ENCODE results near the gene SUSD5. TPM values are rescaled to one million over a fixed set of nuclear protein-coding genes. Genes with fewer than 3 reads are reported as not detected.

SUSD5 gene
- total and polyA plus RNA-seq, 7 experiments from 2014 or later, result 0.25 TPM; not detected in 6

- Histone ChIP-seq H3K9me3 (ENCODE audit: control insufficient read depth in 2 of 3, low read length in 3 of 3) (no peaks in the 10 kb centered on the region), H3K36me3 (ENCODE audit: control insufficient read depth in 2 of 3, insufficient read depth in 3 of 3, low read length in 3 of 3) (no peaks in the 10 kb centered on the region), H3K27ac (ENCODE audit: low read depth, low read length) (no peak overlapping the region), H3K4me3 (ENCODE audit: low read length) (no peak overlapping the region), H3K27me3 (ENCODE audit: control insufficient read depth in 2 of 2, insufficient read depth in 2 of 2, low read length in 2 of 2) (no peaks in the 10 kb centered on the region), H3K4me1 (ENCODE audit: control insufficient read depth in 2 of 2, insufficient read depth in 2 of 2, low read length in 2 of 2) (no peaks in the 10 kb centered on the region)
- H3K4me3 Mint-ChIP-seq, result no peak overlapping the region
- peaks cover 0 to 21% (median 4%) of the 10 kb centered on the region in 11 donors for H3K9me3 Mint-ChIP-seq
- intact Hi-C loops (cut with micrococcal nuclease), result no loop called here
- ChIA-PET POLR2A (no interaction called here), CTCF (no interaction called here)
- no peak for ATAC-seq
- peaks cover 25 to 39% (median 27%) of the 10 kb centered on the region in 5 donors for H3K27me3 Mint-ChIP-seq
- DNase-seq, result no peak
- H3K4me1 Mint-ChIP-seq, result no peaks in the 10 kb centered on the region
- H3K36me3 Mint-ChIP-seq, result peaks cover 0 to 4% (median 0%) of the 10 kb centered on the region in 5 donors
- no peak overlapping the region for H3K27ac Mint-ChIP-seq
These were observed 18.8 kb upstream of the SUSD5 start for GRCh38 chr3:33237439-33237838.

GRCh38 chr3:33236005-33236404 lies 17.4 kb upstream of the SUSD5 start:
- Histone ChIP-seq H3K27me3 (ENCODE audit: control insufficient read depth in 2 of 2, insufficient read depth in 2 of 2, low read length in 2 of 2) (no peaks in the 10 kb centered on the region), H3K9me3 (ENCODE audit: control insufficient read depth in 2 of 3, low read length in 3 of 3) (no peaks in the 10 kb centered on the region), H3K27ac (ENCODE audit: low read depth, low read length) (no peak overlapping the region), H3K4me1 (ENCODE audit: control insufficient read depth in 2 of 2, insufficient read depth in 2 of 2, low read length in 2 of 2) (no peaks in the 10 kb centered on the region), H3K36me3 (ENCODE audit: control insufficient read depth in 2 of 3, insufficient read depth in 3 of 3, low read length in 3 of 3) (no peaks in the 10 kb centered on the region), H3K4me3 (ENCODE audit: low read length) (no peak overlapping the region)
- Mint-ChIP-seq H3K36me3 (peaks cover 0 to 4% (median 0%) of the 10 kb centered on the region in 5 donors), H3K27ac (no peak overlapping the region), H3K4me1 (no peaks in the 10 kb centered on the region), H3K9me3 (peaks cover 0 to 21% (median 4%) of the 10 kb centered on the region in 11 donors), H3K4me3 (peak overlapping the region in 1 of 10 donors; percentile 3), H3K27me3 (peaks cover 23 to 36% (median 26%) of the 10 kb centered on the region in 5 donors)
- DNase-seq (no peak), ATAC-seq (no peak)
- ChIA-PET CTCF (no interaction called here), POLR2A (no interaction called here)
- intact Hi-C loops (cut with micrococcal nuclease), result no loop called here

- CTCF ChIA-PET, result no interaction called here
- H3K4me3 Mint-ChIP-seq, result no peak overlapping the region
- H3K27me3 Mint-ChIP-seq, result peaks cover 6 to 35% (median 26%) of the 10 kb centered on the region in 5 donors
These were observed 15.3 kb upstream of the SUSD5 start for GRCh38 chr3:33233884-33234283.

GRCh38 chr3:33231756-33232465 lies 13.3 kb upstream of the SUSD5 start:
- DNase-seq, result no peak
- H3K4me1 ChIP-seq (ENCODE audit: control insufficient read depth in 2 of 2, insufficient read depth in 2 of 2, low read length in 2 of 2), result no peaks in the 10 kb centered on the region
- H3K9me3 ChIP-seq (ENCODE audit: control insufficient read depth in 2 of 3, low read length in 3 of 3), result no peaks in the 10 kb centered on the region
- intact Hi-C loops (cut with micrococcal nuclease), result no loop called here
- no peaks in the 10 kb centered on the region for H3K27me3 ChIP-seq (ENCODE audit: control insufficient read depth in 2 of 2, insufficient read depth in 2 of 2, low read length in 2 of 2)
- peaks cover 7 to 47% (median 35%) of the 10 kb centered on the region in 5 donors for H3K27me3 Mint-ChIP-seq
- ATAC-seq, result no peak
- H3K27ac ChIP-seq (ENCODE audit: low read depth, low read length), result no peak overlapping the region
- no peaks in the 10 kb centered on the region for H3K36me3 Mint-ChIP-seq
- no peak overlapping the region for H3K4me3 Mint-ChIP-seq
- peaks cover 0 to 6% (median 2%) of the 10 kb centered on the region in 11 donors for H3K9me3 Mint-ChIP-seq
- POLR2A ChIA-PET, result no interaction called here
- no peak overlapping the region for H3K27ac Mint-ChIP-seq
- no peak overlapping the region for H3K4me3 ChIP-seq (ENCODE audit: low read length)
- peaks cover 0 to 2% (median 0%) of the 10 kb centered on the region in 7 donors for H3K4me1 Mint-ChIP-seq
- H3K36me3 ChIP-seq (ENCODE audit: control insufficient read depth in 2 of 3, insufficient read depth in 3 of 3, low read length in 3 of 3), result no peaks in the 10 kb centered on the region
- CTCF ChIA-PET, result no interaction called here

More at GRCh38 chr3:33233884-33234283, 15.3 kb upstream of the SUSD5 start:
- peaks cover 0 to 4% (median 0%) of the 10 kb centered on the region in 5 donors for H3K36me3 Mint-ChIP-seq
- no peaks in the 10 kb centered on the region for H3K27me3 ChIP-seq (ENCODE audit: control insufficient read depth in 2 of 2, insufficient read depth in 2 of 2, low read length in 2 of 2)
- no peaks in the 10 kb centered on the region for H3K4me1 ChIP-seq (ENCODE audit: control insufficient read depth in 2 of 2, insufficient read depth in 2 of 2, low read length in 2 of 2)
- no peak overlapping the region for H3K4me3 ChIP-seq (ENCODE audit: low read length)
- POLR2A ChIA-PET, result no interaction called here
- H3K9me3 Mint-ChIP-seq, result peaks cover 0 to 12% (median 2%) of the 10 kb centered on the region in 11 donors
- intact Hi-C loops (cut with micrococcal nuclease), result no loop called here
- no peak for ATAC-seq
- no peak overlapping the region for H3K27ac Mint-ChIP-seq
- peaks cover 0 to 2% (median 0%) of the 10 kb centered on the region in 7 donors for H3K4me1 Mint-ChIP-seq
- no peak overlapping the region for H3K27ac ChIP-seq (ENCODE audit: low read depth, low read length)
- H3K36me3 ChIP-seq (ENCODE audit: control insufficient read depth in 2 of 3, insufficient read depth in 3 of 3, low read length in 3 of 3), result no peaks in the 10 kb centered on the region
- no peak for DNase-seq
- no peaks in the 10 kb centered on the region for H3K9me3 ChIP-seq (ENCODE audit: control insufficient read depth in 2 of 3, low read length in 3 of 3)

- H3K27ac Mint-ChIP-seq, result no peak overlapping the region
- Histone ChIP-seq H3K27me3 (ENCODE audit: control insufficient read depth in 2 of 2, insufficient read depth in 2 of 2, low read length in 2 of 2) (no peaks in the 10 kb centered on the region), H3K36me3 (ENCODE audit: control insufficient read depth in 2 of 3, insufficient read depth in 3 of 3, low read length in 3 of 3) (no peaks in the 10 kb centered on the region), H3K4me3 (ENCODE audit: low read length) (no peak overlapping the region), H3K9me3 (ENCODE audit: control insufficient read depth in 2 of 3, low read length in 3 of 3) (no peaks in the 10 kb centered on the region), H3K4me1 (ENCODE audit: control insufficient read depth in 2 of 2, insufficient read depth in 2 of 2, low read length in 2 of 2) (no peaks in the 10 kb centered on the region), H3K27ac (ENCODE audit: low read depth, low read length) (no peak overlapping the region)
- H3K4me3 Mint-ChIP-seq, result no peak overlapping the region
- CTCF ChIA-PET, result no interaction called here
- H3K9me3 Mint-ChIP-seq, result peaks cover 0 to 6% (median 2%) of the 10 kb centered on the region in 11 donors
- peaks cover 4 to 40% (median 23%) of the 10 kb centered on the region in 5 donors for H3K27me3 Mint-ChIP-seq
- peaks cover 0 to 2% (median 0%) of the 10 kb centered on the region in 7 donors for H3K4me1 Mint-ChIP-seq
- no peaks in the 10 kb centered on the region for H3K36me3 Mint-ChIP-seq
- POLR2A ChIA-PET, result no interaction called here
- DNase-seq (no peak), ATAC-seq (no peak)
- intact Hi-C loops (cut with micrococcal nuclease), result no loop called here
These were observed 11.3 kb upstream of the SUSD5 start for GRCh38 chr3:33229947-33230346.

GRCh38 chr3:33229066-33229465 lies 10.5 kb upstream of the SUSD5 start:
- Histone ChIP-seq H3K9me3 (ENCODE audit: control insufficient read depth in 2 of 3, low read length in 3 of 3) (no peaks in the 10 kb centered on the region), H3K27me3 (ENCODE audit: control insufficient read depth in 2 of 2, insufficient read depth in 2 of 2, low read length in 2 of 2) (no peaks in the 10 kb centered on the region), H3K27ac (ENCODE audit: low read depth, low read length) (no peak overlapping the region), H3K4me3 (ENCODE audit: low read length) (no peak overlapping the region), H3K36me3 (ENCODE audit: control insufficient read depth in 2 of 3, insufficient read depth in 3 of 3, low read length in 3 of 3) (no peaks in the 10 kb centered on the region), H3K4me1 (ENCODE audit: control insufficient read depth in 2 of 2, insufficient read depth in 2 of 2, low read length in 2 of 2) (no peaks in the 10 kb centered on the region)
- Mint-ChIP-seq H3K36me3 (no peaks in the 10 kb centered on the region), H3K4me1 (peaks cover 0 to 2% (median 0%) of the 10 kb centered on the region in 7 donors), H3K4me3 (no peak overlapping the region), H3K9me3 (peaks cover 0 to 6% (median 2%) of the 10 kb centered on the region in 11 donors), H3K27ac (no peak overlapping the region), H3K27me3 (peaks cover 4 to 39% (median 23%) of the 10 kb centered on the region in 5 donors)
- no peak for DNase-seq
- CTCF ChIA-PET, result no interaction called here
- no peak for ATAC-seq
- POLR2A ChIA-PET, result interaction anchor here (0.5 kb wide), 1 partner anchor 1967 kb away, joined by 3 read pairs; no protein-coding TSS in a partner anchor
- intact Hi-C loops (cut with micrococcal nuclease), result no loop called here

- Mint-ChIP-seq H3K27me3 (peaks cover 32 to 53% (median 41%) of the 10 kb centered on the region in 5 donors), H3K27ac (no peak overlapping the region), H3K4me3 (no peak overlapping the region), H3K36me3 (no peaks in the 10 kb centered on the region), H3K4me1 (peaks cover 0 to 15% (median 10%) of the 10 kb centered on the region in 7 donors), H3K9me3 (peaks cover 0 to 2% (median 0%) of the 10 kb centered on the region in 11 donors)
- H3K4me1 ChIP-seq (ENCODE audit: control insufficient read depth in 2 of 2, insufficient read depth in 2 of 2, low read length in 2 of 2), result no peaks in the 10 kb centered on the region
- H3K27ac ChIP-seq (ENCODE audit: low read depth, low read length), result no peak overlapping the region
- no peaks in the 10 kb centered on the region for H3K36me3 ChIP-seq (ENCODE audit: control insufficient read depth in 2 of 3, insufficient read depth in 3 of 3, low read length in 3 of 3)
- no peak for DNase-seq
- H3K27me3 ChIP-seq (ENCODE audit: control insufficient read depth in 2 of 2, insufficient read depth in 2 of 2, low read length in 2 of 2), result no peaks in the 10 kb centered on the region
- no peaks in the 10 kb centered on the region for H3K9me3 ChIP-seq (ENCODE audit: control insufficient read depth in 2 of 3, low read length in 3 of 3)
- intact Hi-C loops (cut with micrococcal nuclease), result no loop called here
- CTCF ChIA-PET, result no interaction called here
- no peak overlapping the region for H3K4me3 ChIP-seq (ENCODE audit: low read length)
- no peak for ATAC-seq
- POLR2A ChIA-PET, result no interaction called here
These were observed 2.6 kb upstream of the SUSD5 start for GRCh38 chr3:33221241-33221640.

All from naive thymus-derived CD4-positive, alpha-beta T cell (primary cell).